Stomach (tissue), 9 donors: ENCODE measurements around the gene KLK13. TPM values are rescaled to one million over a fixed set of nuclear protein-coding genes. Genes with fewer than 3 reads are reported as not detected.

Experiments used
- DNase-seq, 2 donors: peaks; one replicate each; pipeline versions ENCODE4 v3.0.0 to v3.0.0-alpha.2; 2013 to 2019
- H3K27ac ChIP-seq, 5 donors: fragments of 200-600 bp in 4 of 5; sonication (generic) in 4 of 5; one replicate each; pipeline ENCODE4 v1.5.1; 2013 to 2019; ENCODE audit warnings: mild to moderate bottlenecking in 1 of 5, moderate library complexity in 1 of 5
- H3K27me3 ChIP-seq, 3 donors: fragments of 200-600 bp; sonication (generic); one replicate each; pipeline ENCODE4 v1.5.1; 2017 to 2019; ENCODE audit warnings: mixed run types in 1 of 3
- H3K36me3 ChIP-seq, 4 donors: fragments of 200-600 bp; sonication (generic); 1 replicate in 3 of 4; 2 replicates in 1 of 4; pipeline ENCODE4 v1.5.1; 2016 to 2019
- H3K4me1 ChIP-seq, 4 donors: fragments of 200-600 bp; sonication (generic); one replicate each; pipeline ENCODE4 v1.5.1; 2016 to 2019
- H3K4me3 ChIP-seq, 4 donors: fragments of 200-600 bp; sonication (generic) in 3 of 4; one replicate each; pipeline ENCODE4 v1.5.1; 2016 to 2019; ENCODE audit warnings: mild to moderate bottlenecking in 1 of 4
- H3K9me3 ChIP-seq, 4 donors: fragments of 200-600 bp; sonication (generic); one replicate each; pipeline ENCODE4 v1.5.1; 2016 to 2019
- EP300 ChIP-seq: sonication (generic); formaldehyde crosslinking; IDR thresholded peaks from one replicate; pipeline ENCODE4 v1.6.1; 2017; ENCODE audit warnings: antibody characterized with exemption
- POLR2A ChIP-seq, 4 donors: fragments of 450-650 bp; IDR thresholded peaks; one replicate each; pipeline ENCODE4 v1.6.1; 2016; ENCODE audit warnings: antibody characterized with exemption in 4 of 4, control low read depth in 2 of 4, mild to moderate bottlenecking in 1 of 4, moderate library complexity in 1 of 4
- POLR2AphosphoS5 ChIP-seq, 3 donors: sonication (generic); formaldehyde crosslinking; IDR thresholded peaks; one replicate each; pipeline ENCODE4 v1.6.1; 2016; ENCODE audit warnings: antibody characterized with exemption in 3 of 3
- WGBS, 5 donors: extraction: QIAGEN DNeasy Blood & Tissue Kit in 3 of 5; methylation state at CpG; one replicate each; pipeline versions ENCODE4 v1.1.5 to v1.1.7; 2013 to 2018; 5-methylcytosine and 5-hydroxymethylcytosine counted together
- intact Hi-C: fragments of 100-400 bp; cut with DNase I; formaldehyde crosslinking; loops from one replicate; pipeline ENCODE4 v1.15.1; 2023; ENCODE audit warnings: low total_unique reads
- polyA plus RNA-seq, 3 donors: library from polyadenylated mRNA; stranded (reverse); fragments of 200-250 nt; gene quantifications; one replicate each; pipeline ENCODE4 v1.2.3, GENCODE V29; 2013
- total RNA-seq, 5 donors: library from RNA; depleted of rRNA; stranded (reverse); fragments of >200 nt; gene quantifications; one replicate each; pipeline versions ENCODE4 v1.1.0 to v1.2.3, GENCODE V29; 2014 to 2016
- TF ChIP-seq, protein P1 (sequence below), 7 experiments: fragments of 450-650 bp in 4 of 7; fragments of 200-600 bp in 3 of 7; sonication (generic) in 3 of 7; IDR thresholded peaks; one replicate each; pipeline ENCODE4 v1.5.1; 2016 to 2019; ENCODE audit warnings: antibody characterized with exemption in 7 of 7, control low read depth in 2 of 7, mild to moderate bottlenecking in 1 of 7
- donor health status: healthy with polysubstance abuse.
- donor health status: Bipolar disorder and iron deficiency.
- donor health status: healthy.

KLK13 gene
- total and polyA plus RNA-seq, 8 donors, result 3.2 to 82.1 (median 9.7) TPM; not detected in 4

DNA sequence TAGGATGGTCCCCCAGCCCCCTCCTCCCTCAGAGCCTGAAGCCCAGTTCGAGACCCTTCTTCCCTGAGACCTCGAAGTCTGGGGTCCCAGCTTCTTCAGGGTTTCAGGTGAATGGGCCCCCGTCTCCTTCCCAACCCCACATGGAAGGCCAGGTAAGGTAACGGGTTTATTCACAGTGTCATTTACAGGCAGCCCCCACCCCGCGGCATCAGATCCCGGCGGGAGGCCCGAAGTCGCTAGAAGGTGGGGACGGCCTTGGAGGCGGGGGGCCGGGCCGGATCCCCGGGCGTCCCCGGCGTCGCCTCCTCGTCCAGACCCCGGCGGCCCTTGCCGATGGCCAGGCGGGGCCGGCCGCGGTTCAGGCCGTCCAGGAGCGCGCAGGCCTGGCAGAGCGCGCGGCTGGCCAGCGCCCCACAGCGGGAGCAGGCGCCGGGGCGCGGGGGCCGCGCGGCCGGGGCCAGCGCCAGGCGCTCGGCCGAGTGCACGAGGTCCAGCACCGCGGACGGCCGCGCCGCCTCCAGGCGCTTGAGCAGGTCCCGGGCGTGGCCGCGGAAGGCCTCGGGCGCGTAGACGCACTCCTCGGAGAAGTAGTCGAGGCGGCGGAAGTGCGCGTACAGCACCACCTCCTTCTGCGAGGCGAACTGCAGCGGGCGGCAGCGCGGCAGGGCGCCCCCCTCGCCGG lies 33.6 kb upstream of the KLK13 start:
- intact Hi-C loops, result no loop called here
- H3K36me3 ChIP-seq, result peaks cover 10 to 52% (median 48%) of the 10 kb centered on the region in 4 donors
- H3K27me3 ChIP-seq, result no peaks in the 10 kb centered on the region
- peaks cover 0 to 45% (median 27%) of the 10 kb centered on the region in 4 donors for H3K4me1 ChIP-seq
- H3K9me3 ChIP-seq, result no peaks in the 10 kb centered on the region
- 59 to 76% (median 75%) methylated on average over 14 to 78 of the region's 78 CpGs for WGBS, 5 donors
- H3K27ac ChIP-seq, result peak overlapping the region in 1 of 5 donors; percentile 58
- DNase-seq, result peak in 1 of 2 donors; percentile 88
- no peak for TF ChIP-seq POLR2AphosphoS5 (IDR thresholded peaks at IDR 0.05)
- TF ChIP-seq EP300, result no peak
- TF ChIP-seq, protein P1, sequence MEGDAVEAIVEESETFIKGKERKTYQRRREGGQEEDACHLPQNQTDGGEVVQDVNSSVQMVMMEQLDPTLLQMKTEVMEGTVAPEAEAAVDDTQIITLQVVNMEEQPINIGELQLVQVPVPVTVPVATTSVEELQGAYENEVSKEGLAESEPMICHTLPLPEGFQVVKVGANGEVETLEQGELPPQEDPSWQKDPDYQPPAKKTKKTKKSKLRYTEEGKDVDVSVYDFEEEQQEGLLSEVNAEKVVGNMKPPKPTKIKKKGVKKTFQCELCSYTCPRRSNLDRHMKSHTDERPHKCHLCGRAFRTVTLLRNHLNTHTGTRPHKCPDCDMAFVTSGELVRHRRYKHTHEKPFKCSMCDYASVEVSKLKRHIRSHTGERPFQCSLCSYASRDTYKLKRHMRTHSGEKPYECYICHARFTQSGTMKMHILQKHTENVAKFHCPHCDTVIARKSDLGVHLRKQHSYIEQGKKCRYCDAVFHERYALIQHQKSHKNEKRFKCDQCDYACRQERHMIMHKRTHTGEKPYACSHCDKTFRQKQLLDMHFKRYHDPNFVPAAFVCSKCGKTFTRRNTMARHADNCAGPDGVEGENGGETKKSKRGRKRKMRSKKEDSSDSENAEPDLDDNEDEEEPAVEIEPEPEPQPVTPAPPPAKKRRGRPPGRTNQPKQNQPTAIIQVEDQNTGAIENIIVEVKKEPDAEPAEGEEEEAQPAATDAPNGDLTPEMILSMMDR (IDR thresholded peaks at IDR 0.05), result no peak
- TF ChIP-seq POLR2A (IDR thresholded peaks at IDR 0.05), result no peak
- H3K4me3 ChIP-seq, result peak overlapping the region in 2 of 4 donors; percentile 24 to 34

DNA sequence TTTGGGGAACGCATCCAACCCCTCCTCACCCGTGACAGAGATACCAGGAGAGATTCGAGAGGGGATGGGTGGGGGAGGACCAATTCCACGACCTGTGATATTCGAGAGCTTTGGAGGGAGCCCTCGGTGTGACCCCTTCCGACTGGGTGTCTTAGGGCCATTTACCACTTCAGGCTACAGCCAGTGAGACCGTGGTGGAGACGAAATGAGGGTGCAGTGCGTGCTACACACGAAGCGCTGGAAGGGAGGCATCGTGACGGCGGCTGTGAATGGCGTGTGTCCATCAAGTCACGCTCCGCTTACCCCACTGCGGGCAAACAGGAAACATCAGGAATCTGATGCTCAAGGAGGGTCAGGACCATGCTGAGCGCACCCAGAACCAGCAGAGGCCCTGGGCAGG lies 32.9 kb upstream of the KLK13 start:
- WGBS, 5 donors, result 67 to 86% (median 84%) methylated on average over 17 to 20 of the region's 20 CpGs
- H3K4me1 ChIP-seq, result peaks cover 0 to 50% (median 29%) of the 10 kb centered on the region in 4 donors
- DNase-seq, result no peak
- peaks cover 10 to 46% (median 44%) of the 10 kb centered on the region in 4 donors for H3K36me3 ChIP-seq
- intact Hi-C loops, result no loop called here
- H3K9me3 ChIP-seq, result no peaks in the 10 kb centered on the region
- H3K27me3 ChIP-seq, result no peaks in the 10 kb centered on the region
- H3K4me3 ChIP-seq, result no peak overlapping the region
- TF ChIP-seq, protein P1 (IDR thresholded peaks at IDR 0.05), result no peak
- no peak for TF ChIP-seq EP300
- H3K27ac ChIP-seq, result no peak overlapping the region

DNA sequence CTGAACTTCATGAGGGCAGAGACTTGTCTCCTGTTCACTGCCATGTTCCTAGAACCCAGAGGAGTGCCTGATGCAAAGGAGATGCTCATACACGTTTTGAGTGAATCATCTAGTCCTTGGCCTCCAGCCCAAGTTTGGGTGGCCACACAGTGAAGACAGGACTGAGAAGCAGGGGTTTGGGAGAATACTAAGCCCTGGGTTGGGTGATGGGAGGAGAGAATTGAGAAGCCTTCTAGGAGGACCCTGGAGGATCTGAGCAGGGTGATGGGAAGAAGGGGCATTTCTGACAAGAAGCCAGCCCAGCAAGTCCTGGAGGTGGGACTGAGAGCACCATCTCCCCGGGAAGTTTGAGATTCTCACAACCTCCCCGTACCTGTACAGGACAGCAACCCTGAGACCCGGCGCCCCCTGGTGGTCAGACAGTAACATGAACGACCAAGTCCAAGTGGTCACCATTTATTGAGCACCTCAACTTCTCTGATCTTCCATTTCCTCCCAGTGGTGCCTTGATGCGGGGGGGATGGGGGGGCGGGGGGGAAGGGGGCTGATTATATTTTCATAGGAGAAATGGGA lies 32.4 kb upstream of the KLK13 start:
- peaks cover 5 to 40% (median 39%) of the 10 kb centered on the region in 4 donors for H3K36me3 ChIP-seq
- WGBS, 5 donors, result 4 to 10% (median 9%) methylated on average over 8 of the region's 8 CpGs
- H3K27me3 ChIP-seq, result no peaks in the 10 kb centered on the region
- peaks cover 0 to 49% (median 28%) of the 10 kb centered on the region in 4 donors for H3K4me1 ChIP-seq
- DNase-seq, result peak; percentile 77 to 81
- no peak overlapping the region for H3K4me3 ChIP-seq
- intact Hi-C loops, result no loop called here
- no peak for TF ChIP-seq POLR2AphosphoS5 (IDR thresholded peaks at IDR 0.05)
- TF ChIP-seq EP300, result no peak
- no peak for TF ChIP-seq POLR2A (IDR thresholded peaks at IDR 0.05)
- TF ChIP-seq, protein P1 (IDR thresholded peaks at IDR 0.05), result peak in 5 of 7 experiments; percentile 31 to 65 (median 54)
- no peaks in the 10 kb centered on the region for H3K9me3 ChIP-seq
- no peak overlapping the region for H3K27ac ChIP-seq

DNA sequence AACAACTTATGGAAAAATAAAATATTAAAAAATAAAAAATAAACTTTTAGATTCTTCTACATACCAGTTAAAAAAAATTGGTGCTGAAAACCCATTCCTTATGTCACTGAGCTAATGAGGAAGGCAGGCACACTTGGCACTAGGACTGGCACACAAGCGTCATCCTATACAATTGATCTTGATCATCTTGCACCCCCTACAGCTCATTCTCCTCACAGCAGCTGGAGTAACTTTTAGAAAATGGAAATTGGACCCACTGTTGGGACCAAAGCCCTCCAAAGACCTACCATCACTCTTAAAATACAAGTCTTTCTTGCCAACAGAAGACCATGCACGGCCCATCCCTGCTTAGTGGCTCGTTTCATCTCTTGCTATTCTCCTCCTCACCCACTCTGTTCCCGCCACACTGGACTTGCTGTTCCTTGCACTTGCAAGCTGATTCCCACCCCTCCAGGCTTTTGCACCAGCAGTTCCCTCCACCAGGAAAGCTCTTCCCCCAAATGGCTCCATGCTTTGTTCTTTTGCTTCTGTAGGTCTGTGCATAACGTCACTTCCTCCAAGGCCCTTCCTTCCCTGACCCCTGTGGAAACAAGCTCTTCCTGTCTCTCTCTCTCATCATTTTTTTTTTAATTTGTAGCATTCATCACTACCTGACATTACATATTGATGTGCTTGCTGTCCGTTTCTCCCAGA lies 31.7 kb upstream of the KLK13 start:
- peaks cover 0 to 43% (median 28%) of the 10 kb centered on the region in 4 donors for H3K4me1 ChIP-seq
- no peak for DNase-seq
- no peaks in the 10 kb centered on the region for H3K9me3 ChIP-seq
- 75 to 87% (median 76%) methylated on average over 6 of the region's 6 CpGs for WGBS, 5 donors
- peaks cover 0 to 36% (median 33%) of the 10 kb centered on the region in 4 donors for H3K36me3 ChIP-seq
- H3K27me3 ChIP-seq, result no peaks in the 10 kb centered on the region
- intact Hi-C loops, result no loop called here
- no peak for TF ChIP-seq POLR2AphosphoS5 (IDR thresholded peaks at IDR 0.05)
- TF ChIP-seq, protein P1 (IDR thresholded peaks at IDR 0.05), result peak in 2 of 7 experiments; percentile 22 to 39
- H3K27ac ChIP-seq, result no peak overlapping the region
- H3K4me3 ChIP-seq, result no peak overlapping the region
